COR-L47 (cell line): ENCODE results near the gene MACROD1.
"Not testable (repeated sequence)": the region's sequence is repeated elsewhere in the genome, so short reads cannot be mapped to it uniquely, and the experiment has no call there.

Experiments used
- DNase-seq: peaks from one replicate; lab custom pipeline; 2025; lab: John Stamatoyannopoulos, UW

The MACROD1 gene

GRCh38 chr11:64056861-64057260, 109.1 kb downstream of the MACROD1 start:
- DNase-seq: no peak

DNA sequence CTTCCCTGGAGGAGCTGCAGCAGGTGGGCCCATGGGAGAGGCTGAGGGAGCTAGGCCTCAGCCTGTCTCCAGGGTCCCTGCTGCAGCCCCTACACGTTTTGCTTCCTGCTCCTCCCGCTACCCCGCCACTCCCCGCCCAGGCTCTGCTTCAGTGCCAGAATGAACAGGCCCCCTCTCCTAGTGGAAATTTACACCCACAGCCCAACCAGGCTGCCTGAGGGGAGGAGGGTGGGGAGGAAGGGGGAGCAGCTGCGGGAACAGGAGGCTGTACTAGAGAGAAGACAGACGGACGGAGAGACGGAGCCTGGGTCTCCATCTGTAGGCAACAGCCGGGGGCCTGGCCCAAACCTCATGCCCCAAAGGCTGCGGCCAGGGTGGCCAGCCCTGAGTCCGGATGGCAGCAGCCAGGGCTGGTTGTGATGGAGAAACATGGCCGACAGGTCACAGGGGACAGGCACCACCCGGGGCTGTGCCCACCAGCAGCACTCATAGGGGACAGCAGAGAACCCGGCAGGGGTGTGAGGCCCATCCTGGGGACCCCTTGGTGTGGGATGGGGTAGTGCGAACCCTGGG, 109.6 kb downstream of the MACROD1 start:
- DNase-seq: no peak

- DNase-seq: no peak
Observed at GRCh38 chr11:64055077-64055476, 110.8 kb downstream of the MACROD1 start.

GRCh38 chr11:64053699-64054098, 112.2 kb downstream of the MACROD1 start:
- no peak for DNase-seq

GRCh38 chr11:64052938-64053622, 112.8 kb downstream of the MACROD1 start:
- DNase-seq: no peak

GRCh38 chr11:64052436-64052835, 113.5 kb downstream of the MACROD1 start:
- DNase-seq: no peak

- no peak for DNase-seq
Observed at GRCh38 chr11:64051297-64051696, 114.6 kb downstream of the MACROD1 start.

DNA sequence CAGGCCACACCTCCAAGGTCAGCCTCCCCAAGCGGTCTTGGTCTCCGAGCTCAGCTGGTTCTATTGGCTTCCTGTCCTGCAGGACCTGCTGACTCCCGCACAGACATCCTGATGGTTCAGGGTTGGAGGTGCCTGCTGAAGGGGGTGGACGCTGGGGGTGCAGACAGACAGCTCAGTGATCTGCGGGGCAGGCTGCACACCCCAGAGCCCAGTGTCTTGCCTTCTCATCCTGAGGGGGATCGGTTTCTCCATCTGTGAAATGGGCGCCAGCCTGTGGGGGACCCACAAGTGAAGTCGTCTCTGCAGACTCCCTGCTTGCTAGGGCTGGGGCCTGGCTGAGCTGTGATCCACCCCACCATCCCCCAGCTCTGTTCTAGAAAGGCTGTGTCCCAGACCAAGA, 116.4 kb downstream of the MACROD1 start:
- no peak for DNase-seq

GRCh38 chr11:64048042-64048854, 117.7 kb downstream of the MACROD1 start:
- DNase-seq: no peak

DNA sequence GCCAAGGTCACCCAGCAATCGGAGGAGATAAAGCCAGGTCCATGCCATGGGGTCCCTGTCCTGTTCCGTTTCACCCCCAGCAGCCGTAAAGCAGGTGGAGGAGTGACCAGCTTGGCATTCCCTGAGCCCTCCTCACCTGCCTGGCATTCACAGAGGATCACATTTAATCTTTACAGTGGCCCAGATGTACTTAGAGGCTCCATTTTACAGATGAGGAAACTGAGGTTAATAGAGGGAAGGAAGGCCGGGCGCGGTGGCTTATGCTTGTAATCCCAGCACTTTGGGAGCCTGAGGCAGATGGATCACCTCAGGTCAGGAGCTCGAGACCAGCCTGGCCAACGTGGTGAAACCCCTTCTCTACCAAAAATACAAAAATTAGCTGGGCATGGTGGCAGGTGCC, 118.5 kb downstream of the MACROD1 start:
- DNase-seq: not testable (repeated sequence)

DNA sequence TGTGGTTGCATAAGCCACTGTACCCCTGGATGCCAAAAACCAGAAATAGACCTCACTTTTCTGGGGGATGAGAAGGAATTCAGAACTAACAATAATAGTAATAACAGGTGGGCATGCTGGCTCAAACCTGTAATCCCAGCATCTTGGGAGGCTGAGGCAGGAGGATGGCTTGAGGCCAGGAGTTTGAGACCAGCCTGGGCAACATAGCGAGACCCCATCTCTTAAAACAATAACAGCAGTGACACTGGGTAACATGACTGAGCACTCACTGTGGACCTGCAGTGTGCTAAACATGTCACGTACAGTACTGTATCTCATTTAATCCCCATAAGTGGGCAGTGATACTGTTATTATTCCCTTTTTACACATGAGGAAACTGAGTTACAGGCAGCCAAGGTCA, 120.2 kb downstream of the MACROD1 start:
- no peak for DNase-seq

GRCh38 chr11:64044730-64045393, 121.1 kb downstream of the MACROD1 start:
- DNase-seq: peak; percentile 41

DNA sequence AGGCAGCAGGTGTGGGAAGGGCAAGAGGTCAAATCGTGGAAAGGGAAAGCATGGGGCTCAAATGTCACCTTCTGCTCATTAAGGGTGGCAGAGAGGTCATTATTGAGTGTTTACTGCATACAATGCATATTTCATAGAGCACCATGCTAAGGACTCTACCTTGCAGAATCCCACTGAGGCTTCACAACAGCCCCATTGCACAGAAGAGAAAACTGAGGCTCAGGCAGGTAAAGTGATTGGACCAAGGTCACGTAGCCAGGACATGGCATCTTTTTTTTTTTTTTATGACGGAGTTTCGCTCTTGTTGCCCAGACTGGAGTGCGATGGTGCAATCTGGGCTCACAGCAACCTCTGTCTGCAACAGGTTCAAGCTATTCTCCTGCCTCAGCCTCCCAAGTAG, 122.4 kb downstream of the MACROD1 start:
- DNase-seq: no peak

DNA sequence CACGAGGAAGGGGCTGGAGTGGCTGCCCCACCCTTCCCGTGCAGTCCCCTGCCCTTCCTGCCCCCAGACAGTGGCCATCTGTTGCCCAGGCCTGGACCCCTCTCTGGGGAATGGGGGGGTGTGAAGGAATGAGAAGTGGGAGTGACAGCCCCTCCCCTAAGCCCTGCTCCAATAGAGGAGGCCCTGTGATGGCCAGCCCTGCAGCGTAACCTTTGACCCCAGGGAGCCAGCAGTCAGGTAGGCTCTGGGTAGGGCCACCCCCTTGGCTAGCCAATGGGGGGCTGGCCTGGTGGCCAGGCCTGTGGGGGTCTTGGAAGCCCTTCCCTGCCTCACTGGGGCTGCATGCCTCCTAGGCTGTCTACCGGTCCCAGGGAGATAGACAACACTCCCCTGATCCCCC, 123.6 kb downstream of the MACROD1 start:
- no peak for DNase-seq

DNA sequence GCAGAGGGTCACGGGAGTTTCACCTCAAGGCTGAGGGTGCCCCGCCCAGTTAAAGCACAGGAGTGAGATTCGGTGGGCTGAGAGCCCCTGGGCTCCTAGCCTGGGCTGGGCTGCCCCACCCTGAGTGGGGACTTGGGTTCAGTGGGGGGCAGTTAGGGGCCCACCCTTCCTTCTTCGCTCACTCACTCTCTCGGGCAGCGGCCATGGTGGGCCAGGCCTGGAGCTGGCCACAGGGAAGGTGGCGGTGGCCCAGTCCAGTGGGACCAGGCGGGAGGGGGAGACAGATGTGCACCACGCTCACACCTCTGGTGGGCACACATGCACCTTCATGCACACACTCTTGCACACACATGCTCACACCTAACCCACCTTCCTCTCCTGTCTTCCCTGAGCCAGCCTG, 124.1 kb downstream of the MACROD1 start:
- no peak for DNase-seq

GRCh38 chr11:64040684-64041322, 125.1 kb downstream of the MACROD1 start:
- DNase-seq: no peak

- no peak for DNase-seq
Observed at GRCh38 chr11:64039012-64039665, 126.8 kb downstream of the MACROD1 start.

DNA sequence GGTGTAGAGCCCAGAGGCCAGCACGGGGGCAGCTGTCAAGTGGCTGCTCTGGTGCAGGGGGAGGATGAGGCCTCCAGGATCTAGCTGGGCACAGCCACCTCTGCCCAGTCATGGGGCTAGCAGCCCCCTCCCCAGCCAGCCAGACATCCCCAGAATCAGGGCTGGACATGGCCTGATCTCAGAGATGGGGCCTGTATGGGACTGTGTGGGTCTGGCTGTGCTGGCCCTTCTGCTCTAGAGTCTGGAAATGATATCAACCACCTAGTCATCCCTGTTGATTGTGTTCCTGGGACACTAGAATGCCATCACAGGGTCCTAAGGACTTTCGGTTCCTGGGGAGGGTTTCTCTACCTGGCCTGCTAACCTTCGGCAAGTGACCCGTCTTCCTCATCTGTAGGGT, 127.4 kb downstream of the MACROD1 start:
- DNase-seq: no peak

DNA sequence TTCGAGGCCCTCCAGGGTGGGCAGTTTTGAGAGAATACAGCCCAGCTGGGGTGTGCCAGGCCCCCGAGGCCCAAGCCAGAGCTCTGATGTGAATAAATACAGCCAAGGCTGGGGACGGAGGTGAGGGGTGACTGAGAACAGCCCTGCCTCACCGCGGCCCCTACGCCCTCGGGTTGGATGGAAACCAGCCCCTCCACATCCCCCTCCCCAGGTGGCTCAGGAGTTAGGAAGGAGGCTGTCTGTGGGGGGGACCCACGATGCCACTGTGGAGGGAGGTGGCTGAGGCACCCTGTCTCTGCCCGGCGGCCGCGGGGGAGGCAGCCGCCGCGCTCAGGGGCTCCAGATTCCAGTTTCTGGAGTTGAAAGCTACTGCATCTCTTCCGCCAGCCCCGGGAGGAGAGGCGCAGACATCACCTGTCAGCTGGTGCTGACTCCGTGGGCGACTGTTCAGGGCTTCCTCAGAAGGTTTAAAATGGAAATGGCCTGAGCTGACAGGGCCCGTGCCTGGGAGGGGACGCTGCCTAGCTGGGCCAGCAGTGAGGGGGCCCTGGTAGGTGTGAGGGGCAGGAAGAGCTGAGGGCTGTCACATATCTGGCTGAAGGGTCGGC, 128.8 kb downstream of the MACROD1 start:
- DNase-seq: no peak

- peak; percentile 66 for DNase-seq
Observed at GRCh38 chr11:64036087-64037026, 129.6 kb downstream of the MACROD1 start.
